Esophagus squamous epithelium (tissue), 5 donors: Measurements from ENCODE around the gene CYB5R4. TPM values are rescaled to one million over a fixed set of nuclear protein-coding genes. Genes with fewer than 3 reads are reported as not detected.

ENCODE experiments used
- DNase-seq: peaks from one replicate; lab custom pipeline; 2025; lab: John Stamatoyannopoulos, UW
- H3K27ac ChIP-seq, 4 donors: fragments of 200-600 bp; sonication (generic); one replicate each; pipeline ENCODE4 v1.5.1; 2016 to 2019; ENCODE audit warnings: mild to moderate bottlenecking in 1 of 4
- H3K27me3 ChIP-seq, 4 donors: fragments of 200-600 bp; sonication (generic); 1 replicate in 3 of 4; 2 replicates in 1 of 4; pipeline versions ENCODE4 v1.5.1 to v1.6.0; 2017 to 2021; ENCODE audit warnings: antibody characterized with exemption in 1 of 4
- H3K36me3 ChIP-seq, 3 donors: fragments of 200-600 bp; sonication (generic); one replicate each; pipeline ENCODE4 v1.5.1; 2016 to 2019
- H3K4me1 ChIP-seq, 3 donors: fragments of 200-600 bp; sonication (generic); one replicate each; pipeline ENCODE4 v1.5.1; 2017 to 2019
- H3K4me3 ChIP-seq, 4 donors: fragments of 200-600 bp; sonication (generic); 1 replicate in 3 of 4; 2 replicates in 1 of 4; pipeline ENCODE4 v1.5.1; 2016 to 2019; ENCODE audit warnings: mild to moderate bottlenecking in 2 of 4, moderate library complexity in 1 of 4
- H3K9me3 ChIP-seq, 3 donors: fragments of 200-600 bp; sonication (generic); one replicate each; pipeline ENCODE4 v1.5.1; 2016 to 2019
- CTCF ChIP-seq, 6 experiments: fragments of 450-650 bp in 4 of 6; fragments of 200-600 bp in 2 of 6; sonication (generic) in 2 of 6; IDR thresholded peaks; one replicate each; pipeline ENCODE4 v1.5.1; 2016 to 2019; ENCODE audit warnings: antibody characterized with exemption in 6 of 6, mild to moderate bottlenecking in 4 of 6, moderate library complexity in 4 of 6
- POLR2A ChIP-seq, 4 donors: fragments of 450-650 bp; IDR thresholded peaks; one replicate each; pipeline ENCODE4 v1.6.1; 2017; ENCODE audit warnings: antibody characterized with exemption in 4 of 4, mild to moderate bottlenecking in 4 of 4, moderate library complexity in 3 of 4
- WGBS, 2 donors: methylation state at CpG; one replicate each; pipeline ENCODE4 v1.1.5; 2018; 5-methylcytosine and 5-hydroxymethylcytosine counted together
- intact Hi-C: fragments of 100-400 bp; cut with DNase I; formaldehyde crosslinking; loops from one replicate; pipeline ENCODE4 v1.15.0; 2022
- total RNA-seq, 4 donors: library from RNA; depleted of rRNA; stranded (reverse); fragments of >200 nt; gene quantifications; one replicate each; pipeline ENCODE4 v1.1.0, GENCODE V29; 2016
- donor health status: DM: yes; HTN: yes; CAD: no.

CYB5R4 gene
- total RNA-seq, 4 donors from 2014 or later: 9.2 to 32.7 (median 14.2) TPM

GRCh38 chr6:83860782-83861495 is 1.4 kb downstream of the CYB5R4 start:
- Histone ChIP-seq H3K9me3 (no peaks in the 10 kb centered on the region), H3K4me3 (peak overlapping the region in 3 of 4 donors; percentile 76 to 96 (median 88)), H3K4me1 (peaks cover 0 to 23% (median 17%) of the 10 kb centered on the region in 3 donors), H3K27ac (no peak overlapping the region), H3K27me3 (no peaks in the 10 kb centered on the region), H3K36me3 (peaks cover 0 to 20% (median 6%) of the 10 kb centered on the region in 3 donors)
- DNase-seq: no peak
- WGBS, 2 donors: 54 to 62% methylated on average over 8 of the region's 8 CpGs
- intact Hi-C loops: no loop called here
- no peak for TF ChIP-seq POLR2A (IDR thresholded peaks at IDR 0.05)
- TF ChIP-seq CTCF (IDR thresholded peaks at IDR 0.05): no peak

GRCh38 chr6:83862776-83863471 is 3.4 kb downstream of the CYB5R4 start:
- WGBS, 2 donors: 71 to 74% methylated on average over 4 of the region's 4 CpGs
- no peak for TF ChIP-seq POLR2A (IDR thresholded peaks at IDR 0.05)
- TF ChIP-seq CTCF (IDR thresholded peaks at IDR 0.05): no peak

GRCh38 chr6:83867043-83867442 is 7.6 kb downstream of the CYB5R4 start:
- no peaks in the 10 kb centered on the region for H3K4me1 ChIP-seq
- H3K9me3 ChIP-seq: no peaks in the 10 kb centered on the region
- intact Hi-C loops: no loop called here
- peak overlapping the region in 2 of 4 donors; percentile 6 to 51 for H3K27ac ChIP-seq
- no peak for DNase-seq
- H3K36me3 ChIP-seq: peaks cover 0 to 47% (median 10%) of the 10 kb centered on the region in 3 donors
- no peak overlapping the region for H3K4me3 ChIP-seq
- H3K27me3 ChIP-seq: no peaks in the 10 kb centered on the region
- TF ChIP-seq CTCF (IDR thresholded peaks at IDR 0.05): no peak
- no peak for TF ChIP-seq POLR2A (IDR thresholded peaks at IDR 0.05)

More at GRCh38 chr6:83862776-83863471, 3.4 kb downstream of the CYB5R4 start:
- Histone ChIP-seq H3K4me1 (peaks cover 0 to 23% (median 17%) of the 10 kb centered on the region in 3 donors), H3K27ac (no peak overlapping the region), H3K36me3 (peaks cover 0 to 37% (median 10%) of the 10 kb centered on the region in 3 donors), H3K9me3 (no peaks in the 10 kb centered on the region), H3K4me3 (no peak overlapping the region), H3K27me3 (no peaks in the 10 kb centered on the region)
- DNase-seq: no peak
- intact Hi-C loops: no loop called here

GRCh38 chr6:83867527-83868161 is 8.2 kb downstream of the CYB5R4 start:
- intact Hi-C loops: no loop called here
- no peak for DNase-seq

More at GRCh38 chr6:83867527-83868161, 8.2 kb downstream of the CYB5R4 start:
- peak overlapping the region in 2 of 4 donors; percentile 6 to 51 for H3K27ac ChIP-seq
- peaks cover 0 to 47% (median 10%) of the 10 kb centered on the region in 3 donors for H3K36me3 ChIP-seq
- H3K9me3 ChIP-seq: no peaks in the 10 kb centered on the region
- H3K27me3 ChIP-seq: no peaks in the 10 kb centered on the region
- 50 to 52% methylated on average over 8 to 9 of the region's 9 CpGs for WGBS, 2 donors
- H3K4me3 ChIP-seq: no peak overlapping the region
- H3K4me1 ChIP-seq: no peaks in the 10 kb centered on the region
- no peak for TF ChIP-seq CTCF (IDR thresholded peaks at IDR 0.05)
- TF ChIP-seq POLR2A (IDR thresholded peaks at IDR 0.05): no peak
